Measurements from ENCODE around the gene TIMM21.

The TIMM21 gene

GRCh38 chr18:74147779-74148542, at the start of gene TIMM21, which contains the start of gene FBXO15:
Gene TIMM21 (plus strand): TSS chr18:74148523. CDS start chr18:74148809, 286 bp downstream.
Gene FBXO15 (minus strand): TSS chr18:74147834. CDS start chr18:74147785, 49 bp downstream.
- peak; percentile 91 to 99 (median 95) for DNase-seq
- intact Hi-C loops (cut with DNase I) = loop anchor here (2.0 to 5.0 kb wide), 3 partner anchors 21 to 349 kb away; partner anchors contain the start of genes CNDP2 and CYB5A

GRCh38 chr18:74108460-74108859, 39.9 kb upstream of the TIMM21 start:
- intact Hi-C loops (cut with DNase I) = no loop called here
- no peak for DNase-seq

GRCh38 chr18:74110149-74110548, 38.2 kb upstream of the TIMM21 start:
- intact Hi-C loops (cut with DNase I) = loop anchor here (10.0 kb wide), 2 partner anchors 265 to 1345 kb away; no protein-coding TSS in a partner anchor
- DNase-seq = no peak

GRCh38 chr18:74110976-74111375, 37.3 kb upstream of the TIMM21 start:
- intact Hi-C loops (cut with DNase I) = loop anchor here (10.0 kb wide), 2 partner anchors 266 to 1346 kb away; no protein-coding TSS in a partner anchor

GRCh38 chr18:74113711-74114110, 34.6 kb upstream of the TIMM21 start:
- DNase-seq = no peak
- intact Hi-C loops (cut with DNase I) = loop anchor here (10.0 kb wide), 2 partner anchors 269 to 1349 kb away; no protein-coding TSS in a partner anchor

More at GRCh38 chr18:74110976-74111375, 37.3 kb upstream of the TIMM21 start:
- DNase-seq = no peak

GRCh38 chr18:74114116-74114515, 34.2 kb upstream of the TIMM21 start:
- DNase-seq = no peak
- intact Hi-C loops (cut with DNase I) = loop anchor here (10.0 kb wide), 2 partner anchors 269 to 1349 kb away; no protein-coding TSS in a partner anchor

- DNase-seq = no peak
- intact Hi-C loops (cut with DNase I) = loop anchor here (10.0 kb wide), 2 partner anchors 270 to 1350 kb away; no protein-coding TSS in a partner anchor
Measured at GRCh38 chr18:74115046-74115445, 33.3 kb upstream of the TIMM21 start.

- peak in 3 of 10 donors; percentile 32 to 79 (median 41) for DNase-seq
Measured at GRCh38 chr18:74116633-74117554, 31.4 kb upstream of the TIMM21 start.

GRCh38 chr18:74123200-74123599, 25.1 kb upstream of the TIMM21 start:
- DNase-seq = no peak
- intact Hi-C loops (cut with DNase I) = no loop called here

More at GRCh38 chr18:74116633-74117554, 31.4 kb upstream of the TIMM21 start:
- intact Hi-C loops (cut with DNase I) = loop anchor here (2.0 to 10.0 kb wide), 3 partner anchors 34 to 1352 kb away; no protein-coding TSS in a partner anchor

- DNase-seq = no peak
- intact Hi-C loops (cut with DNase I) = no loop called here
Measured at GRCh38 chr18:74124642-74125041, 23.7 kb upstream of the TIMM21 start.

- intact Hi-C loops (cut with DNase I) = loop anchor here (2.0 kb wide), 1 partner anchor 20 kb away; the partner anchor contains the start of gene FBXO15
- DNase-seq = no peak
Measured at GRCh38 chr18:74126684-74127655, 21.4 kb upstream of the TIMM21 start.

GRCh38 chr18:74128159-74128558, 20.2 kb upstream of the TIMM21 start:
- intact Hi-C loops (cut with DNase I) = no loop called here
- DNase-seq = peak in 2 of 10 donors; percentile 60 to 63

- intact Hi-C loops (cut with DNase I) = no loop called here
- no peak for DNase-seq
Measured at GRCh38 chr18:74131124-74131523, 17.2 kb upstream of the TIMM21 start.

GRCh38 chr18:74132201-74132600, 16.1 kb upstream of the TIMM21 start:
- DNase-seq = no peak
- intact Hi-C loops (cut with DNase I) = no loop called here

- DNase-seq = peak in 1 of 10 donors; percentile 73
- intact Hi-C loops (cut with DNase I) = no loop called here
Measured at GRCh38 chr18:74137920-74138538, 10.3 kb upstream of the TIMM21 start.

- intact Hi-C loops (cut with DNase I) = no loop called here
- no peak for DNase-seq
Measured at GRCh38 chr18:74139411-74139810, 8.9 kb upstream of the TIMM21 start.

GRCh38 chr18:74139888-74140287, 8.4 kb upstream of the TIMM21 start:
- intact Hi-C loops (cut with DNase I) = no loop called here
- no peak for DNase-seq

GRCh38 chr18:74140582-74140981, 7.7 kb upstream of the TIMM21 start:
- intact Hi-C loops (cut with DNase I) = no loop called here
- DNase-seq = no peak

- intact Hi-C loops (cut with DNase I) = no loop called here
- DNase-seq = no peak
Measured at GRCh38 chr18:74141667-74142066, 6.7 kb upstream of the TIMM21 start.

Data from posterior cingulate gyrus (tissue), 11 donors.